Neural cell (in vitro differentiated cells): ENCODE data around the gene TPR. TPM values are rescaled to one million over a fixed set of nuclear protein-coding genes. Genes with fewer than 3 reads are reported as not detected.

Experiments
- H2AFZ ChIP-seq: fragments of 200-600, 300-800 bp; sonication (generic), shearing (Covaris generic); 2 replicates; pipeline ENCODE4 v1.6.0; 2014; ENCODE audit warnings: low read depth, mild to moderate bottlenecking, antibody characterized with exemption, low read length, moderate library complexity
- H3F3A ChIP-seq: fragments of 200-600 bp; shearing (Covaris generic); 2 replicates; pipeline ENCODE4 v1.6.1; 2016; ENCODE audit warnings: mild to moderate bottlenecking, moderate library complexity, mixed read lengths, antibody characterized with exemption, low read length; ENCODE audit not compliant: insufficient read depth, poor library complexity, severe bottlenecking
- H3K27ac ChIP-seq: fragments of 200-600, 300-800 bp; sonication (generic), shearing (Covaris generic); 2 replicates; pipeline ENCODE4 v1.5.1; 2014; ENCODE audit warnings: mild to moderate bottlenecking, low read length, moderate library complexity
- H3K27me3 ChIP-seq: fragments of 300-800, 200-600 bp; sonication (generic), shearing (Covaris generic); 2 replicates; pipeline ENCODE4 v1.6.0; 2014; ENCODE audit warnings: mild to moderate bottlenecking, low read depth, low read length, moderate library complexity; ENCODE audit not compliant: insufficient read depth
- H3K36me3 ChIP-seq: fragments of 300-800, 200-600 bp; sonication (generic), shearing (Covaris generic); 2 replicates; pipeline ENCODE4 v1.5.1; 2014; ENCODE audit warnings: mild to moderate bottlenecking, antibody characterized with exemption, low read length, moderate library complexity; ENCODE audit not compliant: insufficient read depth
- H3K4me2 ChIP-seq: fragments of 300-800, 200-600 bp; sonication (generic), shearing (Covaris generic); 2 replicates; pipeline ENCODE4 v1.6.0; 2014; ENCODE audit warnings: mild to moderate bottlenecking, low read length
- H3K4me3 ChIP-seq: fragments of 300-800, 200-600 bp; sonication (generic), shearing (Covaris generic); 2 replicates; pipeline ENCODE4 v1.5.1; 2014; ENCODE audit warnings: mild to moderate bottlenecking, low read length, moderate library complexity
- H3K79me2 ChIP-seq: fragments of 200-600 bp; shearing (Covaris generic); replicated peaks from 2 replicates; pipeline ENCODE4 v1.6.0; 2014; ENCODE audit warnings: mild to moderate bottlenecking, low read length, moderate library complexity; ENCODE audit not compliant: insufficient read depth
- H3K9ac ChIP-seq: fragments of 300-800, 200-600 bp; sonication (generic), shearing (Covaris generic); 2 replicates; pipeline ENCODE4 v1.6.1; 2016; ENCODE audit warnings: mild to moderate bottlenecking, low read length, mixed read lengths
- H3K9me2 ChIP-seq: fragments of 200-600 bp; shearing (Covaris generic); 2 replicates; pipeline ENCODE4 v1.6.1; 2016; ENCODE audit warnings: mild to moderate bottlenecking, low read length, mixed read lengths; ENCODE audit not compliant: insufficient read depth
- H3K9me3 ChIP-seq: fragments of 200-600, 300-800 bp; sonication (generic), shearing (Covaris generic); 2 replicates; pipeline ENCODE4 v1.6.1; 2016; ENCODE audit warnings: mild to moderate bottlenecking, mixed run types, low read length, moderate library complexity, mixed read lengths
- H4K20me1 ChIP-seq: fragments of 200-600 bp; shearing (Covaris generic); 2 replicates; pipeline ENCODE4 v1.6.1; 2016; ENCODE audit warnings: mild to moderate bottlenecking, mixed run types; ENCODE audit not compliant: insufficient read depth
- EP300 ChIP-seq: fragments of 450-650 bp; conservative IDR thresholded peaks from 2 replicates; pipeline ENCODE4 v1.6.1; 2014; ENCODE audit warnings: antibody characterized with exemption, mild to moderate bottlenecking, moderate library complexity; ENCODE audit not compliant: poor library complexity, severe bottlenecking
- EZH2 ChIP-seq: fragments of 200-600, 300-800 bp; shearing (Covaris generic), sonication (generic); IDR thresholded peaks from 2 replicates; pipeline ENCODE4 v1.6.1; 2014; ENCODE audit warnings: antibody characterized with exemption, low read length, borderline replicate concordance, mild to moderate bottlenecking; ENCODE audit not compliant: insufficient read depth, poor library complexity, severe bottlenecking
- MXI1 ChIP-seq: fragments of 450-650 bp; conservative IDR thresholded peaks from 2 replicates; pipeline ENCODE4 v1.6.1; 2014; ENCODE audit warnings: antibody characterized with exemption, mild to moderate bottlenecking; ENCODE audit not compliant: poor library complexity, severe bottlenecking
- POLR2AphosphoS5 ChIP-seq: IDR thresholded peaks from 2 replicates; pipeline ENCODE4 v1.6.1; 2012
- RAD21 ChIP-seq: fragments of 450-650 bp; conservative IDR thresholded peaks from 2 replicates; pipeline ENCODE4 v1.6.1; 2014; ENCODE audit warnings: antibody characterized with exemption, mild to moderate bottlenecking, moderate library complexity
- SMC3 ChIP-seq: fragments of 450-650 bp; conservative IDR thresholded peaks from 2 replicates; pipeline ENCODE4 v1.6.1; 2014; ENCODE audit warnings: antibody characterized with exemption, mild to moderate bottlenecking, moderate library complexity; ENCODE audit not compliant: poor library complexity
- TAF1 ChIP-seq: IDR thresholded peaks from 2 replicates; pipeline ENCODE4 v1.6.1; 2012; ENCODE audit warnings: low read depth
- polyA plus RNA-seq: library from polyadenylated mRNA; depleted of rRNA; stranded (reverse); fragments of >200 nt; gene quantifications from 2 replicates; pipeline ENCODE4 v1.2.3, GENCODE V29; 2014
- TF ChIP-seq, protein P1 (sequence below): IDR thresholded peaks from 2 replicates; pipeline ENCODE4 v1.6.1; 2012; ENCODE audit warnings: borderline replicate concordance
- TF ChIP-seq, protein P2 (sequence below): fragments of 450-650 bp; IDR thresholded peaks from 2 replicates; pipeline ENCODE4 v1.5.1; 2014; ENCODE audit warnings: antibody characterized with exemption, mild to moderate bottlenecking, moderate library complexity; ENCODE audit not compliant: poor library complexity, severe bottlenecking

TPR gene
- polyA plus RNA-seq, 1 donor from 2014 or later, result 91.2 TPM

GRCh38 chr1:186302381-186302920 is 72.6 kb downstream of the TPR start:
- no peak overlapping the region for H3K4me2 ChIP-seq
- H3K27me3 ChIP-seq, result no peaks in the 10 kb centered on the region
- TF ChIP-seq SMC3 (no peak), MXI1 (no peak), EZH2 (no peak), TAF1 (no peak), EP300 (no peak), RAD21 (no peak), POLR2AphosphoS5 (no peak)
- TF ChIP-seq, protein P1, sequence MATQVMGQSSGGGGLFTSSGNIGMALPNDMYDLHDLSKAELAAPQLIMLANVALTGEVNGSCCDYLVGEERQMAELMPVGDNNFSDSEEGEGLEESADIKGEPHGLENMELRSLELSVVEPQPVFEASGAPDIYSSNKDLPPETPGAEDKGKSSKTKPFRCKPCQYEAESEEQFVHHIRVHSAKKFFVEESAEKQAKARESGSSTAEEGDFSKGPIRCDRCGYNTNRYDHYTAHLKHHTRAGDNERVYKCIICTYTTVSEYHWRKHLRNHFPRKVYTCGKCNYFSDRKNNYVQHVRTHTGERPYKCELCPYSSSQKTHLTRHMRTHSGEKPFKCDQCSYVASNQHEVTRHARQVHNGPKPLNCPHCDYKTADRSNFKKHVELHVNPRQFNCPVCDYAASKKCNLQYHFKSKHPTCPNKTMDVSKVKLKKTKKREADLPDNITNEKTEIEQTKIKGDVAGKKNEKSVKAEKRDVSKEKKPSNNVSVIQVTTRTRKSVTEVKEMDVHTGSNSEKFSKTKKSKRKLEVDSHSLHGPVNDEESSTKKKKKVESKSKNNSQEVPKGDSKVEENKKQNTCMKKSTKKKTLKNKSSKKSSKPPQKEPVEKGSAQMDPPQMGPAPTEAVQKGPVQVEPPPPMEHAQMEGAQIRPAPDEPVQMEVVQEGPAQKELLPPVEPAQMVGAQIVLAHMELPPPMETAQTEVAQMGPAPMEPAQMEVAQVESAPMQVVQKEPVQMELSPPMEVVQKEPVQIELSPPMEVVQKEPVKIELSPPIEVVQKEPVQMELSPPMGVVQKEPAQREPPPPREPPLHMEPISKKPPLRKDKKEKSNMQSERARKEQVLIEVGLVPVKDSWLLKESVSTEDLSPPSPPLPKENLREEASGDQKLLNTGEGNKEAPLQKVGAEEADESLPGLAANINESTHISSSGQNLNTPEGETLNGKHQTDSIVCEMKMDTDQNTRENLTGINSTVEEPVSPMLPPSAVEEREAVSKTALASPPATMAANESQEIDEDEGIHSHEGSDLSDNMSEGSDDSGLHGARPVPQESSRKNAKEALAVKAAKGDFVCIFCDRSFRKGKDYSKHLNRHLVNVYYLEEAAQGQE, result no peak
- TF ChIP-seq, protein P2, sequence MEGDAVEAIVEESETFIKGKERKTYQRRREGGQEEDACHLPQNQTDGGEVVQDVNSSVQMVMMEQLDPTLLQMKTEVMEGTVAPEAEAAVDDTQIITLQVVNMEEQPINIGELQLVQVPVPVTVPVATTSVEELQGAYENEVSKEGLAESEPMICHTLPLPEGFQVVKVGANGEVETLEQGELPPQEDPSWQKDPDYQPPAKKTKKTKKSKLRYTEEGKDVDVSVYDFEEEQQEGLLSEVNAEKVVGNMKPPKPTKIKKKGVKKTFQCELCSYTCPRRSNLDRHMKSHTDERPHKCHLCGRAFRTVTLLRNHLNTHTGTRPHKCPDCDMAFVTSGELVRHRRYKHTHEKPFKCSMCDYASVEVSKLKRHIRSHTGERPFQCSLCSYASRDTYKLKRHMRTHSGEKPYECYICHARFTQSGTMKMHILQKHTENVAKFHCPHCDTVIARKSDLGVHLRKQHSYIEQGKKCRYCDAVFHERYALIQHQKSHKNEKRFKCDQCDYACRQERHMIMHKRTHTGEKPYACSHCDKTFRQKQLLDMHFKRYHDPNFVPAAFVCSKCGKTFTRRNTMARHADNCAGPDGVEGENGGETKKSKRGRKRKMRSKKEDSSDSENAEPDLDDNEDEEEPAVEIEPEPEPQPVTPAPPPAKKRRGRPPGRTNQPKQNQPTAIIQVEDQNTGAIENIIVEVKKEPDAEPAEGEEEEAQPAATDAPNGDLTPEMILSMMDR, result no peak
- no peaks in the 10 kb centered on the region for H3K79me2 ChIP-seq
- H3K9ac ChIP-seq, result no peak overlapping the region
- no peaks in the 10 kb centered on the region for H3K36me3 ChIP-seq
- H2AFZ ChIP-seq, result no peak overlapping the region
- no peaks in the 10 kb centered on the region for H4K20me1 ChIP-seq
- H3K27ac ChIP-seq, result no peak overlapping the region
- H3K9me3 ChIP-seq, result no peaks in the 10 kb centered on the region
- H3K4me3 ChIP-seq, result no peak overlapping the region
- H3F3A ChIP-seq, result no peaks in the 10 kb centered on the region
- H3K9me2 ChIP-seq, result no peaks in the 10 kb centered on the region

DNA sequence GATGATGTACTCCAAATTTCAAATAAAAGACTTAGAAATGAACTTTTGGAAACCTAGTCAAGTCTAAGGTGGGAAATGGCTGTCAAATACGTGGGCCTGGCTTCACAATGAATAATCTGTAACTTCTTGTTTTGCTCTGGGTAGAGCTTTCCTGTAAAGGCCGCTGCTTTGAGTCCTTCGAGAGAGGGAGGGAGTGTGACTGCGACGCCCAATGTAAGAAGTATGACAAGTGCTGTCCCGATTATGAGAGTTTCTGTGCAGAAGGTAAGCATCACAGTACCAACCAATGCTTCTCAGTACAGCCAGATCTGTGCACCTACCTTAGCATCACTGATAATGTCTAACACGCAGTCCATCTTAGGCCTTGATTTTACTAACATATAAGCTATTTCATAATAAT is 73.6 kb downstream of the TPR start:
- no peaks in the 10 kb centered on the region for H3K27me3 ChIP-seq
- no peak overlapping the region for H3K27ac ChIP-seq
- no peak overlapping the region for H3K9ac ChIP-seq
- TF ChIP-seq EZH2, result no peak
- TF ChIP-seq TAF1, result no peak
- TF ChIP-seq, protein P2, result no peak
- no peak for TF ChIP-seq EP300
- no peak for TF ChIP-seq MXI1
- H4K20me1 ChIP-seq, result no peaks in the 10 kb centered on the region
- H3K9me3 ChIP-seq, result no peaks in the 10 kb centered on the region
- H3K36me3 ChIP-seq, result no peaks in the 10 kb centered on the region
- H3F3A ChIP-seq, result no peaks in the 10 kb centered on the region
- H2AFZ ChIP-seq, result no peak overlapping the region
- H3K9me2 ChIP-seq, result no peaks in the 10 kb centered on the region
- H3K4me2 ChIP-seq, result no peak overlapping the region
- no peaks in the 10 kb centered on the region for H3K79me2 ChIP-seq
- no peak overlapping the region for H3K4me3 ChIP-seq
